Measurements from ENCODE around the gene RASGEF1B.

GRCh38 chr4:81469781-81470455, 1.8 kb downstream of the RASGEF1B start:
- TF ChIP-seq JUND (IDR thresholded peaks at IDR 0.05; ENCODE audit: borderline replicate concordance, low read depth, low read length) (no peak), JUND (tag; IDR thresholded peaks at IDR 0.05; ENCODE audit: borderline replicate concordance, low read depth, low read length) (no peak), CTCF (IDR thresholded peaks at IDR 0.05 in 2 of 3, conservative IDR thresholded peaks at IDR 0.05 in 1 of 3; ENCODE audit: insufficient read depth in 2 of 3, low read depth in 1 of 3, low read length in 3 of 3) (no peak), ZNF77 (CRISPR knock-in tag; IDR thresholded peaks at IDR 0.05) (no peak), MAX (CRISPR knock-in tag; IDR thresholded peaks at IDR 0.05) (no peak), HDAC6 (IDR thresholded peaks at IDR 0.05; ENCODE audit: low read depth, low read length) (no peak)

Measured in K562 (cell line).